OCI-LY1 (cell line): ENCODE results near the gene NLK.

Experiments used
- EZH2 ChIP-seq: fragments of 200-600 bp; sonication (generic), shearing (Covaris generic); IDR thresholded peaks from 2 replicates; pipeline ENCODE4 v1.8.0; 2017; ENCODE audit warnings: borderline replicate concordance, mixed run types, mild to moderate bottlenecking, antibody characterized with exemption, low read length, moderate library complexity, mixed read lengths
- TF ChIP-seq, protein P1 (sequence below): fragments of 200-600 bp; sonication (generic), shearing (Covaris generic); IDR thresholded peaks from 2 replicates; pipeline ENCODE4 v1.5.1; 2017; ENCODE audit warnings: mild to moderate bottlenecking, antibody characterized with exemption, low read length, moderate library complexity, mixed read lengths

DNA sequence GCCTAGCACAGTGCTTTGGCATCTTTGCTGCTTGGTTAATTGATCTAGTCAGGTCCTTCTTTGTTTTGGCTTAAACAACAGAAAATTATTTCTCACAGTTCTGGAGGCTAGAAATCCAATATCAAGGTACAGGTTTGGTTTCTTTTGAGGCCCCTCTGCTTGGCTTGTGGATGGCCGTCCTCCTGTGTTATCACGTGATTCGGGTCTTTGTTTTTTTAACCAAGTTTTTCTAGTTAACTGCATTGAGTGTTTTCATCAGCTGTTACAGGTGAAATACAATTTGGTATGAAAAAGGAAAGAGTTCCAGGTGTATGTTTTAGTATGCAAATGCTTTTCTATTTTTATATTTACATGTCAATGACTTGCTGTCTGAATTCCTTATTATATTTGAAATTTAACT lies 2.8 kb downstream of the NLK start:
- TF ChIP-seq, protein P1, sequence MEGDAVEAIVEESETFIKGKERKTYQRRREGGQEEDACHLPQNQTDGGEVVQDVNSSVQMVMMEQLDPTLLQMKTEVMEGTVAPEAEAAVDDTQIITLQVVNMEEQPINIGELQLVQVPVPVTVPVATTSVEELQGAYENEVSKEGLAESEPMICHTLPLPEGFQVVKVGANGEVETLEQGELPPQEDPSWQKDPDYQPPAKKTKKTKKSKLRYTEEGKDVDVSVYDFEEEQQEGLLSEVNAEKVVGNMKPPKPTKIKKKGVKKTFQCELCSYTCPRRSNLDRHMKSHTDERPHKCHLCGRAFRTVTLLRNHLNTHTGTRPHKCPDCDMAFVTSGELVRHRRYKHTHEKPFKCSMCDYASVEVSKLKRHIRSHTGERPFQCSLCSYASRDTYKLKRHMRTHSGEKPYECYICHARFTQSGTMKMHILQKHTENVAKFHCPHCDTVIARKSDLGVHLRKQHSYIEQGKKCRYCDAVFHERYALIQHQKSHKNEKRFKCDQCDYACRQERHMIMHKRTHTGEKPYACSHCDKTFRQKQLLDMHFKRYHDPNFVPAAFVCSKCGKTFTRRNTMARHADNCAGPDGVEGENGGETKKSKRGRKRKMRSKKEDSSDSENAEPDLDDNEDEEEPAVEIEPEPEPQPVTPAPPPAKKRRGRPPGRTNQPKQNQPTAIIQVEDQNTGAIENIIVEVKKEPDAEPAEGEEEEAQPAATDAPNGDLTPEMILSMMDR: no peak
- TF ChIP-seq EZH2: no peak
